ENCODE results near the gene E2F2.

DNA sequence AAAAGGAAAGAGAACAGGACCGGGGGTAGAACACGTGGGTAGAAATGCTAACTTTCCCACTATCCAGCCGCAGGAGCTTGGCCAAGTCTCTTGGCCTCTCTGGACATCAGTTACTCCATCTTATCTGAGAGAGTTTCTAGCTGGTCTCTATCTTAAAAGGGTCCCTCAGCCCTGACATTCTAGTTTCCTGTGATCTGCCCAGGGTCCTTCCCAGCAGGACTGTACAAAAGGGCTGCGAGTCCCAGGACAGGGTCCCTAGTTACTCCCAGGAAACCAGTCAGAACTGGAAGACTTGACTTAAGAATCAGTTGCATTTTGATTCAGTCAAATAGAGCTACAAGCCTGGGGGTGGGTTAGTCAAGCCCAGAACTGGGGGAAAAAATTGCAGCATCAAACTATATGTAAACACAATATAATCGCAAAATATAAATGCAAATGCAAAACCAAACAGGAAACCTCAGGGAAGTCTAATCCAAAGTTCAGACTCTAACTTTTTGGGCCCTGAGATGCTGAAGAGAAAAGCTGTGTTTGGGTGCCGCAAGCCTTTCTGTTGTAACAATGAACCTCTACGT lies 49.9 kb downstream of the E2F2 start:
- TF ChIP-seq, protein P1, sequence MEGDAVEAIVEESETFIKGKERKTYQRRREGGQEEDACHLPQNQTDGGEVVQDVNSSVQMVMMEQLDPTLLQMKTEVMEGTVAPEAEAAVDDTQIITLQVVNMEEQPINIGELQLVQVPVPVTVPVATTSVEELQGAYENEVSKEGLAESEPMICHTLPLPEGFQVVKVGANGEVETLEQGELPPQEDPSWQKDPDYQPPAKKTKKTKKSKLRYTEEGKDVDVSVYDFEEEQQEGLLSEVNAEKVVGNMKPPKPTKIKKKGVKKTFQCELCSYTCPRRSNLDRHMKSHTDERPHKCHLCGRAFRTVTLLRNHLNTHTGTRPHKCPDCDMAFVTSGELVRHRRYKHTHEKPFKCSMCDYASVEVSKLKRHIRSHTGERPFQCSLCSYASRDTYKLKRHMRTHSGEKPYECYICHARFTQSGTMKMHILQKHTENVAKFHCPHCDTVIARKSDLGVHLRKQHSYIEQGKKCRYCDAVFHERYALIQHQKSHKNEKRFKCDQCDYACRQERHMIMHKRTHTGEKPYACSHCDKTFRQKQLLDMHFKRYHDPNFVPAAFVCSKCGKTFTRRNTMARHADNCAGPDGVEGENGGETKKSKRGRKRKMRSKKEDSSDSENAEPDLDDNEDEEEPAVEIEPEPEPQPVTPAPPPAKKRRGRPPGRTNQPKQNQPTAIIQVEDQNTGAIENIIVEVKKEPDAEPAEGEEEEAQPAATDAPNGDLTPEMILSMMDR (IDR thresholded peaks at IDR 0.05; ENCODE audit: low read depth, low read length) = no peak
- TF ChIP-seq POLR2A (IDR thresholded peaks at IDR 0.05; ENCODE audit: extremely low read depth, insufficient read length) (no peak), MYC (IDR thresholded peaks at IDR 0.05; ENCODE audit: low read depth, low read length) (no peak)
